Spleen (tissue), 11 donors: ENCODE measurements around the gene TBC1D2. TPM values are rescaled to one million over a fixed set of nuclear protein-coding genes. Genes with fewer than 3 reads are reported as not detected.

Experiments
- DNase-seq: peaks from one replicate; pipeline ENCODE4 v3.0.0-alpha.2; 2020
- H3K27ac ChIP-seq, 8 donors: fragments of 200-600 bp; sonication (generic) in 7 of 8; 1 replicate in 4 of 8; 2 replicates in 4 of 8; pipeline versions ENCODE4 v1.5.0 to v1.8.0; 2016 to 2021; ENCODE audit warnings: inconsistent platforms in 4 of 8, mild to moderate bottlenecking in 4 of 8, moderate library complexity in 1 of 8
- H3K27me3 ChIP-seq, 7 donors: fragments of 200-600 bp; sonication (generic) in 6 of 7; replicated peaks in 1 of 7; 1 replicate in 4 of 7; 2 replicates in 3 of 7; pipeline versions ENCODE4 v1.5.0 to v1.8.0; 2016 to 2021; ENCODE audit warnings: inconsistent platforms in 3 of 7, mild to moderate bottlenecking in 1 of 7
- H3K36me3 ChIP-seq, 6 donors: fragments of 200-600 bp; sonication (generic) in 5 of 6; 1 replicate in 4 of 6; 2 replicates in 2 of 6; pipeline versions ENCODE4 v1.5.0 to v1.8.0; 2016 to 2021; ENCODE audit warnings: inconsistent platforms in 2 of 6
- H3K4me1 ChIP-seq, 6 donors: fragments of 200-600 bp; sonication (generic) in 5 of 6; 1 replicate in 3 of 6; 2 replicates in 3 of 6; pipeline versions ENCODE4 v1.5.0 to v1.8.0; 2016 to 2021; ENCODE audit warnings: inconsistent platforms in 3 of 6
- H3K4me3 ChIP-seq, 8 donors: fragments of 200-600 bp; sonication (generic) in 7 of 8; 1 replicate in 4 of 8; 2 replicates in 4 of 8; pipeline versions ENCODE4 v1.5.0 to v1.8.0; 2016 to 2021; ENCODE audit warnings: inconsistent platforms in 4 of 8, mild to moderate bottlenecking in 4 of 8, moderate library complexity in 2 of 8
- H3K9me3 ChIP-seq, 8 donors: fragments of 200-600 bp; sonication (generic) in 7 of 8; 1 replicate in 4 of 8; 2 replicates in 4 of 8; pipeline versions ENCODE4 v1.5.0 to v1.8.0; 2016 to 2021; ENCODE audit warnings: inconsistent platforms in 4 of 8
- POLR2A ChIP-seq, 3 donors: fragments of 450-650 bp; IDR thresholded peaks; one replicate each; pipeline ENCODE4 v1.5.1; 2017; ENCODE audit warnings: antibody characterized with exemption in 3 of 3, mild to moderate bottlenecking in 1 of 3
- POLR2AphosphoS5 ChIP-seq, 3 donors: sonication (generic); formaldehyde crosslinking; IDR thresholded peaks; one replicate each; pipeline ENCODE4 v1.5.1; 2017; ENCODE audit warnings: antibody characterized with exemption in 3 of 3
- WGBS, 5 donors: extraction: QIAGEN DNeasy Blood & Tissue Kit in 3 of 5; methylation state at CpG; one replicate each; pipeline versions ENCODE4 v1.1.5 to v1.1.7; 2013 to 2018; 5-methylcytosine and 5-hydroxymethylcytosine counted together
- intact Hi-C: fragments of 100-400 bp; cut with DNase I; formaldehyde crosslinking; loops from one replicate; pipeline ENCODE4 v1.15.0; 2023; ENCODE audit warnings: low total_unique reads
- polyA plus RNA-seq, 3 donors: library from polyadenylated mRNA; stranded (reverse); fragments of 200-250 nt; gene quantifications; one replicate each; pipeline ENCODE4 v1.2.1, GENCODE V29; 2013
- total RNA-seq, 7 donors: library from RNA; depleted of rRNA in 3 of 7; stranded (reverse); fragments of >200 nt in 3 of 7; fragmentation: NEBNext Ultra II Directional in 4 of 7; extraction: Animal tissue kit (Norgen Biotek cat#: 25700) in 4 of 7; gene quantifications; one replicate each; pipeline versions ENCODE4 v1.1.0 to v1.2.1, GENCODE V29; 2016 to 2021
- TF ChIP-seq, protein P1 (sequence below), 11 experiments: fragments of 200-600 bp in 7 of 11; fragments of 450-650 bp in 4 of 11; sonication (generic) in 4 of 11; IDR thresholded peaks in 8 of 11; conservative IDR thresholded peaks in 3 of 11; 1 replicate in 7 of 11; 2 replicates in 4 of 11; pipeline versions ENCODE4 v1.4.0 to v1.8.0; 2016 to 2021; ENCODE audit warnings: antibody characterized with exemption in 11 of 11, inconsistent platforms in 4 of 11, mild to moderate bottlenecking in 1 of 11
- donor health status: healthy with polysubstance abuse.
- donor health status: DM: no; HTN: no; CAD: no; lungs with moderate emphysema.
- donor health status: DM: no; HTN: no; CAD: no.
- donor health status: Bipolar disorder and iron deficiency.
- donor health status: healthy.
- donor health status: DM: no; HTN: no; CAD: no.
- donor health status: DM: yes; HTN: yes; CAD: no.

The TBC1D2 gene
- total and polyA plus RNA-seq, 10 donors: 2.7 to 27.2 (median 12.4) TPM

DNA sequence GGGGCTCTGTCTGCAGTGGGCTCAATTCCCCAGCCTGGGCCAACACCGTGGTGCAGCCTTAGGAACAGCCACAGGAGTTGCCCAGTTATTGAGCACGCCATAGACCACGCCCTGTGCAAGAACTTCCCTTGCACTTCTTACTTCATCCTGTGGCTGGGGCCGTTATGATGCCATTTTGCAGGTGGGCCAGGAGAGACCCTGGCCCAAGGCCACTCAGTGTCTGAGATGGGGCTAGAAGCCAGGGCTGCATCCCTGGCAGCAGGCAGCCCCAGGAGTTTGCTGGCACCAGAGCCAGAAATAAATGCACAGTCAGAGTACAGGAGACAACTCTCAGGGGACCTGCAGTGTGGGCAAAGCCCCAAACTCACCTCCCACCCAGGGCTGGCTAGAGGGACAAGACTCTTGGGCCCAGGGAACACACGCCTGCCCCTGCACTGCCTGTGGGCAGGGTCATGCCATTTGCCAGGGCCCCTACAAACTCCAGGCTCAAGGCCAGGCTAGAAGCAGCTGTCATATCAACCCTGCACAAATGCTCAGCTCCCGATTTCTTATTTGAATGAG is 69.8 kb downstream of the TBC1D2 start:
- TF ChIP-seq POLR2A (IDR thresholded peaks at IDR 0.05): no peak
- TF ChIP-seq POLR2AphosphoS5 (IDR thresholded peaks at IDR 0.05): no peak
- TF ChIP-seq, protein P1, sequence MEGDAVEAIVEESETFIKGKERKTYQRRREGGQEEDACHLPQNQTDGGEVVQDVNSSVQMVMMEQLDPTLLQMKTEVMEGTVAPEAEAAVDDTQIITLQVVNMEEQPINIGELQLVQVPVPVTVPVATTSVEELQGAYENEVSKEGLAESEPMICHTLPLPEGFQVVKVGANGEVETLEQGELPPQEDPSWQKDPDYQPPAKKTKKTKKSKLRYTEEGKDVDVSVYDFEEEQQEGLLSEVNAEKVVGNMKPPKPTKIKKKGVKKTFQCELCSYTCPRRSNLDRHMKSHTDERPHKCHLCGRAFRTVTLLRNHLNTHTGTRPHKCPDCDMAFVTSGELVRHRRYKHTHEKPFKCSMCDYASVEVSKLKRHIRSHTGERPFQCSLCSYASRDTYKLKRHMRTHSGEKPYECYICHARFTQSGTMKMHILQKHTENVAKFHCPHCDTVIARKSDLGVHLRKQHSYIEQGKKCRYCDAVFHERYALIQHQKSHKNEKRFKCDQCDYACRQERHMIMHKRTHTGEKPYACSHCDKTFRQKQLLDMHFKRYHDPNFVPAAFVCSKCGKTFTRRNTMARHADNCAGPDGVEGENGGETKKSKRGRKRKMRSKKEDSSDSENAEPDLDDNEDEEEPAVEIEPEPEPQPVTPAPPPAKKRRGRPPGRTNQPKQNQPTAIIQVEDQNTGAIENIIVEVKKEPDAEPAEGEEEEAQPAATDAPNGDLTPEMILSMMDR (IDR thresholded peaks at IDR 0.05 in 8 of 11, conservative IDR thresholded peaks at IDR 0.05 in 3 of 11): no peak
- H3K9me3 ChIP-seq: no peaks in the 10 kb centered on the region
- H3K36me3 ChIP-seq: no peaks in the 10 kb centered on the region
- H3K27me3 ChIP-seq: no peaks in the 10 kb centered on the region
- peaks cover 0 to 58% (median 14%) of the 10 kb centered on the region in 6 donors for H3K4me1 ChIP-seq
- peak overlapping the region in 1 of 8 donors; percentile 14 for H3K4me3 ChIP-seq
- 29 to 63% (median 48%) methylated on average over 5 to 6 of the region's 6 CpGs for WGBS, 5 donors
- intact Hi-C loops: no loop called here
- peak; percentile 79 for DNase-seq
- H3K27ac ChIP-seq: peak overlapping the region in 4 of 8 donors; percentile 43 to 73 (median 64)

DNA sequence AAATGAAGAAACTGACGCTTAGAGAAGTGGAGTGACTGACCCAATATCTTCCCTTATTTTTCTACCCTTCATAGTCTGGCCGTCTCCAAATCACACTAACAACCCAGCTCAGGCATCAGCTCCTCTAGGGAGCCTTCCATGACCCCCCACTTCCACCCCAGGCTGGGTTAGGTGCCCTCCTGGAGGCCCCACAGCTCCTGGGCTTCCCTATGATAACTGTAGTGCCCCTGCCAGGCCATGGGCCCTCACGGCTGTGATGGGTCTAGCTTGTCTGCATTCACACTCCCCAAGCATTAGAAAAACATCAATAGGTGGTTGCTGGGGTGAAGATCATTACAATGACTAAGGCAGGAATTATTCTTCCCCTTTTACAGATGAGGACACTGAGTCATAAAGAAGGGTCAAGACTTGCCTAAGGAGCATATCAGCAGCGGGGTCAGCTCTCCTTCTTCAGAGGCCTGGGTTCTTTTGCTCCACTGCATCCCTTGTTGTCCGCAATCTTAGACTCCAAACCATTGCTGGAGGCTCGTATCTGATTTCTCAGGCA is 70.4 kb downstream of the TBC1D2 start:
- H3K27ac ChIP-seq: peak overlapping the region in 4 of 8 donors; percentile 43 to 73 (median 64)
- 59 to 86% (median 82%) methylated on average over 6 of the region's 6 CpGs for WGBS, 5 donors
- peak overlapping the region in 1 of 8 donors; percentile 14 for H3K4me3 ChIP-seq
- H3K27me3 ChIP-seq: no peaks in the 10 kb centered on the region
- intact Hi-C loops: no loop called here
- DNase-seq: peak; percentile 65
- H3K9me3 ChIP-seq: no peaks in the 10 kb centered on the region
- TF ChIP-seq POLR2A (IDR thresholded peaks at IDR 0.05): no peak
- no peak for TF ChIP-seq POLR2AphosphoS5 (IDR thresholded peaks at IDR 0.05)
- TF ChIP-seq, protein P1 (IDR thresholded peaks at IDR 0.05 in 8 of 11, conservative IDR thresholded peaks at IDR 0.05 in 3 of 11): no peak
- H3K4me1 ChIP-seq: peaks cover 0 to 55% (median 16%) of the 10 kb centered on the region in 6 donors
- no peaks in the 10 kb centered on the region for H3K36me3 ChIP-seq

DNA sequence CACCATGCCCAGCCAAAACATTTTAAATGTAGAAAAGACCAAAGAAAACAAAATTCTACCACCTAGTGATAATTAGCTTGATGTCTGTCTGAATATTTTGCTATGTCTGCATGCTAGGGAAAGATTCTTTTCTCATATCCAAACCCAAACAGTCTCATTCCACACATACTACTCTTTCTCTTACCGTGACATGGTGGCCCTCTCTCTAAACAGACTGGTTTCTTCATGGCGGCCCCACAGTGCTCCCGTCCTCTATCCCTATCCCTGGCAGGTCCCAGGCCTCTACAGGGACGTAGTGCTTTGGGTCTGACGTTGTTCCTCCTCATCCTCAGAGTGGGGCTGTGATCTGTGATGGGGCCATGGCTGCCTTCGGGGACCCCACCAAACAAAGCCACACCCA is 71.1 kb downstream of the TBC1D2 start:
- no peaks in the 10 kb centered on the region for H3K9me3 ChIP-seq
- 71 to 92% (median 83%) methylated on average over 6 of the region's 6 CpGs for WGBS, 5 donors
- H3K4me1 ChIP-seq: peaks cover 0 to 61% (median 21%) of the 10 kb centered on the region in 6 donors
- intact Hi-C loops: no loop called here
- no peaks in the 10 kb centered on the region for H3K36me3 ChIP-seq
- peak overlapping the region in 4 of 8 donors; percentile 43 to 73 (median 64) for H3K27ac ChIP-seq
- no peak for DNase-seq
- H3K4me3 ChIP-seq: no peak overlapping the region
- TF ChIP-seq, protein P1 (IDR thresholded peaks at IDR 0.05 in 8 of 11, conservative IDR thresholded peaks at IDR 0.05 in 3 of 11): no peak
- TF ChIP-seq POLR2AphosphoS5 (IDR thresholded peaks at IDR 0.05): no peak
- no peak for TF ChIP-seq POLR2A (IDR thresholded peaks at IDR 0.05)
- H3K27me3 ChIP-seq: no peaks in the 10 kb centered on the region

DNA sequence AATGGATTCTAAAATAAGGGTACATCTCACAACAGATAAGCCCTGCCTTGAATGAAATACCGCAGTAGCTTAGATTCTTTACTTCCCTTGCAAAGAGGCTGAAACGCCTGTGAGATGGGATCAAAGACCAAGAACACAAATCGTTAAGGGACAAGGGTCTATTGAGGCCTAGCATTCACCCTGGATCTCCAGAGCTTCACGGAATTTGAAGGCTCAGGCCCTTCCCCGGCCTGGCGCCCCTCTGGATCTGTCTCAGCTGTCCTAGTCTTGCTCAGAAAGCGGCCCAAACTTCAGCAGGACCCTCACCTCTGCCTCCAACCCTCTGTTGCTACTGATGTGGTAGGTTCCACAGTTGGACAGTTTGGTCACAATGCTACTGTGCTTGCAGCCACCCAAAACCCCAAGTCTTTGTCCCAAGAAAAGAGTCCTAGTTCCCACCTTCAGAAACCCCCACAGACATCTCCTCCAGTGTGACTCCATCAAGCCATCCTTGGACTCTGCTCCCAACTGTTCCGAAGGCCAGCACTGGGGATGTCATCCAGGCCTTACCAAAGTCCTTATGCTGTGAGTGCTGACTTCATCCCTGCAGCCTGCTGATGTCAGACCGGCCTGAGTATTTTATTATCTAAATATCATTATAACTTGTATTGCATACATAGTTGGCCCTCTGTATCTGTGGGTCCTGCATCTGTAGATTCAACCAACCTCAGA is 72.4 kb downstream of the TBC1D2 start:
- Histone ChIP-seq H3K4me3 (no peak overlapping the region), H3K27ac (no peak overlapping the region), H3K9me3 (no peaks in the 10 kb centered on the region), H3K36me3 (no peaks in the 10 kb centered on the region), H3K4me1 (peaks cover 0 to 67% (median 22%) of the 10 kb centered on the region in 6 donors), H3K27me3 (no peaks in the 10 kb centered on the region)
- TF ChIP-seq POLR2AphosphoS5 (IDR thresholded peaks at IDR 0.05): no peak
- TF ChIP-seq, protein P1 (IDR thresholded peaks at IDR 0.05 in 8 of 11, conservative IDR thresholded peaks at IDR 0.05 in 3 of 11): no peak
- no peak for TF ChIP-seq POLR2A (IDR thresholded peaks at IDR 0.05)
- WGBS, 5 donors: 87 to 96% (median 90%) methylated on average over 9 of the region's 9 CpGs
- intact Hi-C loops: no loop called here
- DNase-seq: peak; percentile 38
